Skeletal muscle satellite cell (primary cell): ENCODE data around the gene CSF1.

Source experiments
- H3K27me3 ChIP-seq: 2 replicates; pipeline ENCODE4 v1.7.0; 2013; ENCODE audit warnings: low read length; ENCODE audit not compliant: control insufficient read depth, insufficient read depth
- H3K36me3 ChIP-seq: 2 replicates; pipeline ENCODE4 v1.7.0; 2013; ENCODE audit warnings: mild to moderate bottlenecking, control low read depth, low read length; ENCODE audit not compliant: insufficient read depth
- H3K4me1 ChIP-seq: 2 replicates; pipeline ENCODE4 v1.7.0; 2013; ENCODE audit warnings: low read length; ENCODE audit not compliant: control insufficient read depth, insufficient read depth
- H3K4me2 ChIP-seq: 2 replicates; pipeline ENCODE4 v1.7.0; 2013; ENCODE audit warnings: mild to moderate bottlenecking, low read length
- H3K4me3 ChIP-seq: 2 replicates; pipeline ENCODE4 v1.7.0; 2013; ENCODE audit warnings: low read length
- H3K9ac ChIP-seq: 2 replicates; pipeline ENCODE4 v1.7.0; 2013; ENCODE audit warnings: mild to moderate bottlenecking, low read depth, low read length, moderate library complexity
- H3K9me3 ChIP-seq: replicated peaks from 2 replicates; pipeline ENCODE4 v1.7.0; 2013; ENCODE audit warnings: mild to moderate bottlenecking, control low read depth, low read length

CSF1 gene

DNA sequence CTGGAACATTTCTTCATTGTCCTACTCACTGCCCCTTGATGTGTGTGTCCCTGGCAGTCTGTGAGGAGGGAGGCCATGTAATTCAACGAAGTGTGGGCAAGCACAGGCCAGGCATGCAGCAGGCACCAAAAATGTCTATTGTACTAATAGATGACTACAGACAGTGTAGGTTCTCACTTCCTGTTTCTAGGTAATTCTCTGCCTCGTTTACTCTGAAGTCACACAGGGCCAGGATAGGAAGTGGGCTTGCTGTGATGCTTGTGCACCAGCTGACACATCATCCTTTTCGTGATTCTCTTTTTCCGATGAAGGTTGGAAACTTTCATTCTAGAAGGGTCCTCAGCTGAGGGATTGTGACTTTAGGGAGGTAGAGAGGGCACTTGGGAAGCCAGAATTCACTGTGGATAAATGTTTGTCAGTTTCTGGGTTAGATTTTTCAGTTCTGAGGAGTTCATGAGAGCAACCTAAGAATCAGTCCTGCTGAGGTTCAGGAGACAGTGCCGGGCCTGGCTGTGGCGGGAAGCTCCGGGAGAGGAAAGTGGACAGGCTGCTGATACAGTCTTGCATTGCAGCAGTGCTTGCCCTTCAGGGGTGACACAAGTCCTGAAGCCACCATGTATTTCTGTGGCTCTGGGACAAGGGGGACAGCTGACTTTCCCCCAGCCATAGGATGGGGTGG lies 4.3 kb upstream of the CSF1 start:
- no peaks in the 10 kb centered on the region for H3K27me3 ChIP-seq
- H3K9ac ChIP-seq: no peak overlapping the region
- no peaks in the 10 kb centered on the region for H3K9me3 ChIP-seq
- H3K4me3 ChIP-seq: no peak overlapping the region
- H3K4me2 ChIP-seq: no peak overlapping the region
- H3K4me1 ChIP-seq: peaks cover 12% of the 10 kb centered on the region
- no peaks in the 10 kb centered on the region for H3K36me3 ChIP-seq

DNA sequence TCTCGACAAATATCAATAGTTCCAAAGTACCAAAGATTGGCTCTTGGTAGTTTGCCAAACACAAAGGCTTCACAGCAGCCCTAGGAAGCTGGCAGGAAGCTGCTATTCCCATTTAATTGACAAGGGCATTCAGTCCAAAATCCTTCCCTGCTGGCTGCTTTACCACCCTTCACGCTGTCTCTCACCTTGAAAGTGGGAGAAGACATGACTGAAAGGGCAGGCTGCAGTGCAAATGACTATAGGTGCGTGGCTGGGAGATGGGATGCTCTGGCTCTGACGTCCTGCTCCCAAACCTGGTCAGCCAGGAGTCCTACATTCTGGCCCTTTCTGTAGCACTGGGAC lies 3.8 kb upstream of the CSF1 start:
- Histone ChIP-seq H3K4me1 (peaks cover 13% of the 10 kb centered on the region), H3K9me3 (no peaks in the 10 kb centered on the region), H3K4me2 (no peak overlapping the region), H3K36me3 (no peaks in the 10 kb centered on the region), H3K4me3 (no peak overlapping the region), H3K9ac (no peak overlapping the region), H3K27me3 (no peaks in the 10 kb centered on the region)

DNA sequence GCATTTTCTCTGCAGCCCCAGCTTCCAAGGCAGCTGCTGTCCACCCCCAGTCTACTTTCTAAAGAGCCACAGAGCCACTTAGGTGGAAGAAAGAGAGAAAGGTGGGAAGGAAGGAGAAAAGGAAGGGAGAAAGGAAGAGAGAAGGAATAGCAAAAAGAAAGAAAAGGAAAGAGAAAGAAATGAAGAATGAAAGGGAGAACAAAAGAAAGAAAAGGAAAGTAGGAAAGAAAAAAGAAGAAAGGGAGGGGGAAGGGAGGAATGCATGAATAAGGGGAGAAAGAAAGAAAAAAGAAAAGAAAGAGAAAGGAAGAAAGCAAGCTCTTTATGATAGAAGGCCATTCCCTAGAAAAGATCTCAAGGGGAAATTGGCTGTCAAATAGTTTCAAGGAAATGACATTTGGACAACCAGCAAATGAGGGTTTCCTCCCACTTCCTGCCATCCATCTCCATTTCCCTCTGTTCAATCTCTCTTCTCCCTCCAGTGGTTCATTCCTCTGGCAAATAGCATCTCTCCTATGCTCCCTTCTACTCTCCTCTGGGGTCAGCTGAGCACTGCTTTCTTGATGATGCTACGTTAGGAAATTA lies 3.4 kb upstream of the CSF1 start:
- Histone ChIP-seq H3K36me3 (no peaks in the 10 kb centered on the region), H3K27me3 (no peaks in the 10 kb centered on the region), H3K4me1 (peaks cover 18% of the 10 kb centered on the region), H3K9ac (no peak overlapping the region), H3K4me2 (no peak overlapping the region), H3K4me3 (no peak overlapping the region), H3K9me3 (no peaks in the 10 kb centered on the region)

DNA sequence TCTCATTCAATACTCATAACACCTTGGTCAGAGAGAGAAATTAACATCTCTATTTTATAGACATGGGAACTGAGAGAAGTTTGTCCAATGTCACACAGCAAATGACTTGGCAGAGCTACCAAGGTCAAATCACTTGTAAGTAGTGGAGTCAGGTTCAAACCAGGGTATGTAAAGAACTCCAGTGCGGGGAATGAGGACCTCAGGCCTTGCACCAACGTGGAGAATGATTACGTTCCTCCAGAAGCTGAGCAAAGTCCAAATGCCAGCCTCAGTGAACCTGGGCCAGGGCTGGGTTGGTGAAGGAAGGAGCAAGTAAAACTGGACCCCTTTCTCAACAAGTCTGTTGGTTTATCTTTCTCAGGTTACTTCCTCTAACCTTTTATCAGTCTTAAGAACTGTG lies 1.8 kb upstream of the CSF1 start:
- H3K4me3 ChIP-seq: no peak overlapping the region
- no peaks in the 10 kb centered on the region for H3K9me3 ChIP-seq
- peaks cover 33% of the 10 kb centered on the region for H3K4me1 ChIP-seq
- no peaks in the 10 kb centered on the region for H3K27me3 ChIP-seq
- no peaks in the 10 kb centered on the region for H3K36me3 ChIP-seq
- no peak overlapping the region for H3K4me2 ChIP-seq
- no peak overlapping the region for H3K9ac ChIP-seq

DNA sequence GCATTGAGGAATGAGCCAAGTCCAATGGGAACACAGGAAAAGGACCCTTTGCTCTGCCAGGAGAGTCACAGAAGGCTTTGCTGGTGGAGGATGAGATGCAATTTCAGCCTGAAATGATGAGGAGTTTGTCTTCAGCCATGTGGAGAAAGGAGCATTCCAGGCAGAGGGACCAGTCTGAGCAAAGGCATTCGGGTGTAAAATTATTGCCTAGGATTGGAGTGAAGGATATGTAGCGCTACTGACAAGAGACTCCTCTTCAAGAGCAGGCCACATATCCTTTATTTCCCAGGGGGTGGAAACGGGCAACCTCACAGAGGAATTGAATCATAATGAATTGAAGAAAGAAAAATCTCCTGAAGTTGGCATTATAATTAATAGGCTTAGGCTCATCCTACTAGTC lies 1.1 kb upstream of the CSF1 start:
- H3K4me3 ChIP-seq: no peak overlapping the region

DNA sequence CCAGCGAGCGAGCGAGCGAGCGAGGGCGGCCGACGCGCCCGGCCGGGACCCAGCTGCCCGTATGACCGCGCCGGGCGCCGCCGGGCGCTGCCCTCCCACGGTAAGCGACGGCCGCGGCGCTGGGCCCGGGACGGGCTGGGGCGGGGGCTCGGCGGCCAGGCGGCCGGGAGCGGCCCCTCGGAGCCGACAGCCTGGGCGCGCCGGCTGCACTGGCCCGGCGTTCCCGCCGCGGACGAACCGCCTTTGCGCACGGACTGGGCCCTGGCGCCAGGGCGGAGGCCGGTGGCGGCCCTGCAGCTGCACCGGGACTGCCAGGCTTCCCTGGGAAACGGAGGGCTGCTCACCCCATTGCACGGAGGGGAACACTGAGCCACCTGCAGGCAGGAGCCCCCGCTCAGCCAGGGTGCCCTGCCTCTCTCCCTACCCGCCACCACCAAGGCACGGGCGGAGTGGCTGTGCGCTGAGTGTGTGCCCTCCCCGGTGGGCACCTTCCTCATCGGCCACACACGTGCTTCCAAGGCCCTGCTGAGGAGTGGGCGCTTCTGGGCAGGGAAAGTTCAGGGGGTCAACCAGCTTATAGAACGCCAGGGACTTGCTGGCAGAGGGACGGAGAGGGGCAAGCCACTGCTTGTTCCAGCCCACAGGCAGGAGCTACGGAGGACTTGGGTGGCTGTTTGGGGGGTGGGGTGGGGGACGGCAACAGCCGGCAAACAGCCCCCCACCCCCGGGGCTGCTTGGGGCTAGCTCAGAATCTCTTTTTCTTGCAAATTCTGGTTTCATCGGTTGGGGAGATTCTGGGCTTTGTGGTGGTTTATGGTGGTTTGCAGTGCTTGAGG lies 532 bp downstream of the CSF1 start:
- Histone ChIP-seq H3K4me2 (peak overlapping the region; percentile 91), H3K4me3 (peak overlapping the region; percentile 84), H3K4me1 (peaks cover 39% of the 10 kb centered on the region), H3K9me3 (no peaks in the 10 kb centered on the region), H3K36me3 (peaks cover 19% of the 10 kb centered on the region), H3K9ac (peak overlapping the region; percentile 88), H3K27me3 (no peaks in the 10 kb centered on the region)

More for the DNA sequence above, 1.1 kb upstream of the CSF1 start:
- no peak overlapping the region for H3K9ac ChIP-seq
- H3K36me3 ChIP-seq: peaks cover 4% of the 10 kb centered on the region
- peaks cover 37% of the 10 kb centered on the region for H3K4me1 ChIP-seq
- no peaks in the 10 kb centered on the region for H3K27me3 ChIP-seq
- peak overlapping the region; percentile 91 for H3K4me2 ChIP-seq
- H3K9me3 ChIP-seq: no peaks in the 10 kb centered on the region

DNA sequence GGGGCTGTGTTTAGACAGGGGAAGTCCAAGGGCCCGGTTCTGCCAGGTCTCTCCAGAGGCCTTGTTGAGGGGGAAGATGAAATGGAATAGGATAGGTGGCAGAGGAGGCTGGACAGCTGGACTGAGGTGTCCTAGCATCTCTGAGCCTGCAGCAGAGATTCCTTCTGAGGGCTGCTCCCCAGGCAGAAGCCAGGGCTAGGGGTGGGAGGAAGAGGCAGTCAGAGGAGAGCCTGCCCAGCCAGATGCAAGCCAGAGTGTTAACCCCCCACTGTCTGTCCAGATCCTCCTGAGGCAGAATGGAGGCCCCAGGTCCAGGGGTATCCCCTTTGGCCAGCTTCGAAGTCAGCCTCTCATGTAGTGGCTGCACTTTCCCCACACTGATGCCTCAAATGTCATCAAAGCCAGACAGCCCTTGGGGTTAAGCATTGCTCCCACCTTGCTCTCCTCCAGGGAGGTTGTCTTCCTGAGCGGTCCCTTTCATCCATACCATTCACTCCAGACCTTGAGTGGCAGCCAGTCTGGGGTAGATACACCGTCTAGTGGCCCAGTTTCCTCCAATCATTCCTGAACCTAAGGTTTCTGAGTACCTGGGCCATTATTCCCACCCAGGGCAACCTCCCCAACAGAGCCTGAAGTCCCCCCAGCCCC lies 1.7 kb downstream of the CSF1 start:
- H3K36me3 ChIP-seq: peaks cover 31% of the 10 kb centered on the region

DNA sequence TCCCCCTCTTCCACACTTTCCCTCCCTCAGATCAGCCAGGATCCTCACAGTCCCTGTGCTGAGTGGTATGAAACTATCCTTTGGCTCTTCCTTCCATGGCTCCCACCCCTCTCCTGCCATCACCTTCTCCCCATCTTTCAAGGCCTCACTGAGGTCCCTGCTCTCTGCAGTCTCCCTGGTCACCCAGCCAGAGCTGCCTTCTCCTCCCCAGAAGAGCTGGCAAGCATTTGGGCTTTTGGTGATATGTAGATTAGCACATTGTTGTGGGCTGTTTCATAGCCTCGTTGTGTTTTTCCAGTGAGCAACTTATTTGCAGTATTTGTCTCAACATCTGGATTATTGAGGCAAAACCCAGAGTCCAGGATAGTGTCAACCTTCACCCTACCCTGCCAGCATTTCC lies 2.2 kb downstream of the CSF1 start:
- Histone ChIP-seq H3K9me3 (no peaks in the 10 kb centered on the region), H3K4me1 (peaks cover 39% of the 10 kb centered on the region), H3K9ac (no peak overlapping the region), H3K27me3 (no peaks in the 10 kb centered on the region), H3K4me2 (peak overlapping the region; percentile 91), H3K4me3 (peak overlapping the region; percentile 84), H3K36me3 (peaks cover 36% of the 10 kb centered on the region)

More for the DNA sequence above, 1.7 kb downstream of the CSF1 start:
- Histone ChIP-seq H3K4me2 (peak overlapping the region; percentile 91), H3K27me3 (no peaks in the 10 kb centered on the region), H3K4me3 (peak overlapping the region; percentile 84), H3K4me1 (peaks cover 39% of the 10 kb centered on the region), H3K9me3 (no peaks in the 10 kb centered on the region), H3K9ac (peak overlapping the region; percentile 88)

DNA sequence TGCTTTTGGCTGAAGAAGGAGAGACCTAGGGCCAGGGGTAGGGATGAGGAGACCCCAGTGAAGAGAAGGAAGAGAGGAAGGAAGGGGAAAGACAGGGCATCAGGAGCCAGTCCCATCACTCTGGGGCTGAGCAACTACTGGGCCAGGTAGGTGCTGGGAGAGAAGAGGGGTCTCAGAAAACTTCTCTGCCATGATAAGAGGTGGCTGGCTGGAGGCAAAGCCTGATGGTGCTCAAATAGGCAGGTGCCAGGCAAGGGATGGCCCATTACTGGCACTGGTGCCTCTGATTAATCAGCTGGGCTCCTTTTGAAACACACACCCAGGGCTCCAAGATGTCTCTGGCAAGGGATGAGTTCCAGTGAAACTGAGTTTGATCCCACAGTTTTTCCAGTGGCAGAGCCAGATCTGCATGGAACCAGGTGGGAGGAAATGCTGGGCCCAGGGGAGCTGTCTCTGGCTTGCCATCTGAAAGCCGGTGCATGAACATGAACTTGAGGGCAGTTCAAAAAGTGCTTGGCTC lies 2.8 kb downstream of the CSF1 start:
- Histone ChIP-seq H3K9me3 (no peaks in the 10 kb centered on the region), H3K4me1 (peaks cover 39% of the 10 kb centered on the region), H3K4me2 (peak overlapping the region; percentile 91), H3K9ac (no peak overlapping the region), H3K27me3 (no peaks in the 10 kb centered on the region), H3K36me3 (peaks cover 42% of the 10 kb centered on the region), H3K4me3 (peak overlapping the region; percentile 84)

DNA sequence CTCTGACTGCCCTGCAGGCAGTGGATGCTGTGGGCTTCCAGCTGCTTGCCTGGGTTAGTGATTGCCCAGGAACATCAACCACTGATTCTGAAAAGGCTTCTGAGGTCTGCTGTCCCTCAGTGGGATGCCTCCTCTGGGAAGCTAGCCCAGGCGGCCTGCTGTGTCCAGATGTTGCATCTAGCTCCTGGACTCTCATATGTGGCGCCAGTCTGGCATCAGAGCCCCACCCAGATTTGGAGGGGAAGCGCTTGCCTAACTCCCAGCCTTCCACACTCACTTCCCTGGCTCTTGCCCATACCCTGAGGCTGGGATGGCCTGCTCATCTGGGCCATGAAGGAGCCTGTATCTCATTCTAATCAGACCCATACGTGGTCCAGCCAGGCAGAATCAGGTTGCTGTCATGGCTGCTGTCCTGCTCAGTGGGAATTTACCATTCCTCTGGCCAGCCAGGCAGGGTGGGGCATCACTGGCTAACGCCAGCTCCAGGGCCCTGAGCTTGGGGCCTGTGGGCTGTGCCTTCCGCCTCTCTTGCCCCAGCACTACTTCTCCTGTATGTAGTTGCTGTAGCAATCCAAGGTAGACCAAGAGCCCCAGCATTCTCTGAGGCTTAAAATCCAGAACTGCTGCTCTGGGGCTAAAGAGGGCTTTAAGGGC lies 4.1 kb downstream of the CSF1 start:
- Histone ChIP-seq H3K9me3 (no peaks in the 10 kb centered on the region), H3K4me3 (no peak overlapping the region), H3K36me3 (peaks cover 55% of the 10 kb centered on the region), H3K9ac (no peak overlapping the region), H3K27me3 (no peaks in the 10 kb centered on the region), H3K4me1 (peaks cover 44% of the 10 kb centered on the region), H3K4me2 (peak overlapping the region; percentile 91)
